NCI-H69 (cell line): ENCODE data around the gene GPRC5B.

Experiments
- DNase-seq: peaks from one replicate; lab custom pipeline; 2025; lab: John Stamatoyannopoulos, UW

The GPRC5B gene

GRCh38 chr16:19884611-19885450, at the start of gene GPRC5B:
TSS of gene GPRC5B (minus strand) at chr16:19884848. CDS start at chr16:19872845, 12,003 bp downstream.
- DNase-seq = peak; percentile 89

GRCh38 chr16:19933740-19934139, 49.1 kb upstream of the GPRC5B start:
- DNase-seq = no peak

- DNase-seq = no peak
Observed at GRCh38 chr16:19929062-19929511, 44.4 kb upstream of the GPRC5B start.

GRCh38 chr16:19928432-19928831, 43.8 kb upstream of the GPRC5B start:
- no peak for DNase-seq

GRCh38 chr16:19926449-19927390, 42.1 kb upstream of the GPRC5B start:
- peak; percentile 7 for DNase-seq

- peak; percentile 20 for DNase-seq
Observed at GRCh38 chr16:19923396-19923795, 38.7 kb upstream of the GPRC5B start.

GRCh38 chr16:19919142-19919541, 34.5 kb upstream of the GPRC5B start:
- no peak for DNase-seq

GRCh38 chr16:19916064-19916463, 31.4 kb upstream of the GPRC5B start:
- DNase-seq = no peak

GRCh38 chr16:19914877-19915276, 30.2 kb upstream of the GPRC5B start:
- DNase-seq = no peak

- DNase-seq = no peak
Observed at GRCh38 chr16:19913340-19913645, 28.6 kb upstream of the GPRC5B start.

GRCh38 chr16:19912455-19913339, 28.0 kb upstream of the GPRC5B start:
- peak; percentile 40 for DNase-seq

GRCh38 chr16:19911747-19912454, 27.3 kb upstream of the GPRC5B start:
- DNase-seq = no peak

- DNase-seq = no peak
Observed at GRCh38 chr16:19911204-19911603, 26.6 kb upstream of the GPRC5B start.

- no peak for DNase-seq
Observed at GRCh38 chr16:19909750-19910322, 25.2 kb upstream of the GPRC5B start.

GRCh38 chr16:19908921-19909320, 24.3 kb upstream of the GPRC5B start:
- no peak for DNase-seq

- DNase-seq = peak; percentile 81
Observed at GRCh38 chr16:19907161-19907992, 22.7 kb upstream of the GPRC5B start.

GRCh38 chr16:19901164-19901563, 16.5 kb upstream of the GPRC5B start:
- DNase-seq = no peak

- DNase-seq = no peak
Observed at GRCh38 chr16:19899605-19899955, 14.9 kb upstream of the GPRC5B start.

- peak; percentile 93 for DNase-seq
Observed at GRCh38 chr16:19898924-19899604, 14.4 kb upstream of the GPRC5B start.
